ENCODE measurements around the gene DCUN1D2. TPM values are rescaled to one million over a fixed set of nuclear protein-coding genes. Genes with fewer than 3 reads are reported as not detected.
"Not testable (repeated sequence)": the region's sequence is repeated elsewhere in the genome, so short reads cannot be mapped to it uniquely, and the experiment has no call there.

The DCUN1D2 gene
- total RNA-seq, 3 donors from 2014 or later, result 15.8 to 22.4 (median 16.4) TPM

DNA sequence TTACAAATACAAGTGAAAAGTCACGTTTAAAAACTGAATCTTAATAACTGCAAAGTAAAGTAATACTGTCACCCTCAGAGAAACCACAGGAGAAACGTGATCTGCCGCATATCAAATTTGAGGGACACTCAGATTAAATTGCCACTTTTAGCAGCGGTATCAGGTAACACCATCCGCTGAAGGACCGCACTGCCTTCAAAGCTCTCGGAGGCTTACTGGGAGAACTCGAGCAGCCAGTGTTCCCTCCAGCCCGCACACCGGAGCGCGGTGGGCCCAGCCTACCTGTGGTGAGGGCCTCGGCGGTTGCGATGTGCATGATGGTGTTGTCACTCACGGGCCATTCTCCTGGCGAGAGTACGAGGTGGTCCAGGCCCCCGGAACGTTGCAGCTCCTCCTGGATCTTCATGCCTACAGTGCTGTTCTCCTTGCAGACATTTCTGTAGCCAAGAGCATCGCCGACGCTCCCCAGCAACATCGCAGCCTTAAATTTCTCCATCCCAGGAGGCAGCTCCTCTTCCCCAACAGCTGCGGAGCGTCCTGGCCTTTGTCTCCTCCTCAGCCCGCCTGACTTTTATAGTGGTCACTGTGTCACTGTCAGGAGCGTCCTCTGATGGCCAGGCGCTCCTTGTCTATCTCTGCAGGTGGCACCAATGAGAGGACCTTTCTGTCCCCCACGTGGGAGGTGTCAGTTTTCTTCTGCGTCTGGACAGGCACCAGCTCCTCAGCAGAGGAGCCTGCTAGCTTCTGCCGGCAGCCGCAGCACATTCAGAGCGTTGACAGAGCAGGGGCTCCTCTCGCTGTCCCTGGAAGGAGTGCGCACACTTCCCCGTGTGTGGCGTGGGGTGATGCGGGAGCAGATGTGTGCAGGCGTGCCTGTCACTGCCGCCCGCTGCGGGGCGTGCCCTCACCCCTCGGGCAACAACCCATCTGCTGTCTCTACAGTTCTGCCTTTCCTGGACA is 37.3 kb downstream of the DCUN1D2 start, which contains the start of gene ADPRHL1:
TSS of gene ADPRHL1 (minus strand) at position 547 of the 960 bp plus-strand sequence. CDS start at position 496, 51 bp downstream.
- Histone ChIP-seq H3K9me3 (no peaks in the 10 kb centered on the region), H3K4me3 (no peak within 1 kb of the TSS), H3K27me3 (no peaks in the 10 kb centered on the region), H3K36me3 (no peaks in the 10 kb centered on the region), H3K4me1 (no peaks in the 10 kb centered on the region), H3K27ac (no peak within 1 kb of the TSS)
- intact Hi-C loops (cut with DNase I; ENCODE audit: low total_unique reads), result no loop called here
- DNase-seq (ENCODE audit: low spot score in 2 of 2), result peak in 1 of 2 donors; percentile 43
- TF ChIP-seq, protein P1, sequence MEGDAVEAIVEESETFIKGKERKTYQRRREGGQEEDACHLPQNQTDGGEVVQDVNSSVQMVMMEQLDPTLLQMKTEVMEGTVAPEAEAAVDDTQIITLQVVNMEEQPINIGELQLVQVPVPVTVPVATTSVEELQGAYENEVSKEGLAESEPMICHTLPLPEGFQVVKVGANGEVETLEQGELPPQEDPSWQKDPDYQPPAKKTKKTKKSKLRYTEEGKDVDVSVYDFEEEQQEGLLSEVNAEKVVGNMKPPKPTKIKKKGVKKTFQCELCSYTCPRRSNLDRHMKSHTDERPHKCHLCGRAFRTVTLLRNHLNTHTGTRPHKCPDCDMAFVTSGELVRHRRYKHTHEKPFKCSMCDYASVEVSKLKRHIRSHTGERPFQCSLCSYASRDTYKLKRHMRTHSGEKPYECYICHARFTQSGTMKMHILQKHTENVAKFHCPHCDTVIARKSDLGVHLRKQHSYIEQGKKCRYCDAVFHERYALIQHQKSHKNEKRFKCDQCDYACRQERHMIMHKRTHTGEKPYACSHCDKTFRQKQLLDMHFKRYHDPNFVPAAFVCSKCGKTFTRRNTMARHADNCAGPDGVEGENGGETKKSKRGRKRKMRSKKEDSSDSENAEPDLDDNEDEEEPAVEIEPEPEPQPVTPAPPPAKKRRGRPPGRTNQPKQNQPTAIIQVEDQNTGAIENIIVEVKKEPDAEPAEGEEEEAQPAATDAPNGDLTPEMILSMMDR (IDR thresholded peaks at IDR 0.05), result no peak
- TF ChIP-seq POLR2A (IDR thresholded peaks at IDR 0.05) (no peak), POLR2AphosphoS5 (IDR thresholded peaks at IDR 0.05) (no peak)

DNA sequence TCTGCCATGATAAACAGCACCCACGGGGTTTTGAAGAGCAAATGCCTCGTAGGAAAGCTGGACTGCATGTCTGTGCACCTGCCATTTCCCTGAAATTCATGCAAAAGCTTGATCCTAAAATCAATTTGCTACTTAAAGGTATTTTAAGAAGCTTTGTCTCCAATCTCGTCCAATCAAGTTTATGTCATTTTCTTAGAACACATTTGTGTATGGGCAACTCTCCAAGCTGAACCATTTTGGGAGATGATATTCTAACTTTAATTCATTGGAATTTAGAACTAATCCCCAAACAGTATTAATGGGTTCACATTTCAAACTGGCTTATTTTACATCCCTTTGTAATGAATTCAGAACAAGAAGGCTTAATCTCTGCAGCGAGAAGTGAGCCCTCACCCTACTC is 38.0 kb downstream of the DCUN1D2 start:
- Histone ChIP-seq H3K4me1 (no peaks in the 10 kb centered on the region), H3K9me3 (no peaks in the 10 kb centered on the region), H3K36me3 (no peaks in the 10 kb centered on the region), H3K27ac (no peak overlapping the region), H3K4me3 (no peak overlapping the region), H3K27me3 (no peaks in the 10 kb centered on the region)
- TF ChIP-seq POLR2AphosphoS5 (IDR thresholded peaks at IDR 0.05) (no peak), POLR2A (IDR thresholded peaks at IDR 0.05) (no peak)
- TF ChIP-seq, protein P1 (IDR thresholded peaks at IDR 0.05), result no peak
- intact Hi-C loops (cut with DNase I; ENCODE audit: low total_unique reads), result no loop called here
- no peak for DNase-seq (ENCODE audit: low spot score in 2 of 2)

DNA sequence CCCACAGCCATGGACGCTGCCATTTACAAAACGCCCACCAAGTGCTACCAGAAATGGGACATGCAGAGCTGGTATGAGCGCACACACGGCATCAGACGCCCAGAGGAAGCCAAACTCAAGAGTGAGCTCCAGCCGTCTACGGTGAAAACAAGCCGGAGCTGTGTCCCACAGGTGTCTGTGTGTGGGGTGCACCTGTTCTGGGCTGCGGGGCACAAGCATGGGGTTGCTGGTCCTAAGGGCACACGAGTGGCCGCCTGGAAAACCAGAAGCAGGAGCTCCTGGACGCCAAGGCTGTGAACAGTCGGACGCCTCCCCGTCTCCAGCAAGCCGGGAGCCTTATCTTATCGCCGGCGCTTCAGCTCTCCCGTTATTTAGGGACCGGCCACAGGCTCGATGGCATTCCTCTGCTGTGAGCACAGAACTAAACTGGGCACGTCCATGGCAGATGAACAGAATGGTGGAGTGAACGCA is 38.5 kb downstream of the DCUN1D2 start:
- no peak overlapping the region for H3K27ac ChIP-seq
- H3K27me3 ChIP-seq, result no peaks in the 10 kb centered on the region
- intact Hi-C loops (cut with DNase I; ENCODE audit: low total_unique reads), result no loop called here
- DNase-seq (ENCODE audit: low spot score in 2 of 2), result peak in 1 of 2 donors; percentile 47
- no peaks in the 10 kb centered on the region for H3K36me3 ChIP-seq
- H3K4me1 ChIP-seq, result no peaks in the 10 kb centered on the region
- H3K9me3 ChIP-seq, result no peaks in the 10 kb centered on the region
- H3K4me3 ChIP-seq, result no peak overlapping the region
- TF ChIP-seq POLR2A (IDR thresholded peaks at IDR 0.05) (no peak), POLR2AphosphoS5 (IDR thresholded peaks at IDR 0.05) (no peak)
- TF ChIP-seq, protein P1 (IDR thresholded peaks at IDR 0.05), result no peak

DNA sequence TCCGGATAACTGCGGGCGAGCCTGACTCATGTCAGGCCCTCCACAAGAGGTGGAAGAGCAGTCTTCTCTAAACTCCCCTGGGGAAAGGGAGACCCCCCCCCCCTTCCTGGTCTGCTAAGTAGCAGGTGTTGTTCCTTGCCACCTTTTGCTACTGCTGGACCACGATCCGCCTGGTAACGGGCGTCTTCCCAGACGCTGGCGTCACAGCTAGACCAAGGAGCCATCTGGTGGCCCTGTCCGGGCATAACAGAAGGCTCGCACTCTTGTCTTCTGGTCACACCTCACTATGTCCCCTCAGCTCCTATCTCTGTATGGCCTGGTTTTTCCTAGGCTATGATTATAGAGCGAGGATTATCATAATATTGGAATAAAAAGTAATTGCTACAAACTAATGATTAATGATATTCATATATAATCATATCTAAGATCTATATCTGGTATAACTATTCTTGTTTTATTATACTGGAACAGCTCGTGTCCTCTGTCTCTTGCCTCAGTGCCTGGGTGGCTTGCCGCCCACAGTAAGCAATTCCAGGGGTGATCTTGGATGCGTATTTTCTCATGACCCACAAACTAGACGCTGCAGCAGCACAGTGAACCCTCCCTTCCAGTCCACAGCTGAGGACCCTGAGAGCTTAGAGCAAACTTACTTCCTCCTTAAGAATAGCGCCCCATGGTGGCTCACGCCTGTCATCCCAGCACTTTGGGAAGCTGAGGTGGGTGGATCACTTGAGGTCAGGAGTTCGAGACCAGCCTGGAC is 39.5 kb downstream of the DCUN1D2 start:
- H3K27ac ChIP-seq; H3K4me1 ChIP-seq; H3K4me3 ChIP-seq; H3K9me3 ChIP-seq; intact Hi-C loops (cut with DNase I; ENCODE audit: low total_unique reads); H3K36me3 ChIP-seq; H3K27me3 ChIP-seq: not testable (repeated sequence)
- DNase-seq (ENCODE audit: low spot score in 2 of 2), result peak in 1 of 2 donors; percentile 55

DNA sequence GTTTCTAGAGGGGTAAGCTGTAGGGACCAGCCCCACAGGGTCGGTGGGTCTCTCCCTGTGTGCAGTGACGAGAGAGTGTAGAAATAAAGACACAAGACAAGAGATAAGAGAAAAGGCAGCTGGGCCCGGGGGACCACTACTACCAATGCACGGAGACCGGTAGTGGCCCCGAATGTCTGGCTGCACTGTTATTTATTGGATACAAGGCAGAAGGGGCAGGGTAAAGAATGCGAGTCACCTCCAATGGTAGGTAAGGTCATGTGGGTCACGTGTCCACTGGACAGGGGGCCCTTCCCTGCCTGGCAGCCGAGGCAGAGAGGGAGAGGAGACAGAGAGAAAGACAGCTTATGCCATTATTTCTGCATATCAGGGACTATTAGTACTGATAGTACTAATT is 40.2 kb downstream of the DCUN1D2 start:
- H3K27ac ChIP-seq; H3K4me1 ChIP-seq; H3K27me3 ChIP-seq; H3K36me3 ChIP-seq; intact Hi-C loops (cut with DNase I; ENCODE audit: low total_unique reads); H3K9me3 ChIP-seq; H3K4me3 ChIP-seq: not testable (repeated sequence)
- DNase-seq (ENCODE audit: low spot score in 2 of 2), result peak in 1 of 2 donors; percentile 9

Measured in breast epithelium (tissue), 4 donors.